ENCODE measurements around the gene DUS1L.

Gene DUS1L

DNA sequence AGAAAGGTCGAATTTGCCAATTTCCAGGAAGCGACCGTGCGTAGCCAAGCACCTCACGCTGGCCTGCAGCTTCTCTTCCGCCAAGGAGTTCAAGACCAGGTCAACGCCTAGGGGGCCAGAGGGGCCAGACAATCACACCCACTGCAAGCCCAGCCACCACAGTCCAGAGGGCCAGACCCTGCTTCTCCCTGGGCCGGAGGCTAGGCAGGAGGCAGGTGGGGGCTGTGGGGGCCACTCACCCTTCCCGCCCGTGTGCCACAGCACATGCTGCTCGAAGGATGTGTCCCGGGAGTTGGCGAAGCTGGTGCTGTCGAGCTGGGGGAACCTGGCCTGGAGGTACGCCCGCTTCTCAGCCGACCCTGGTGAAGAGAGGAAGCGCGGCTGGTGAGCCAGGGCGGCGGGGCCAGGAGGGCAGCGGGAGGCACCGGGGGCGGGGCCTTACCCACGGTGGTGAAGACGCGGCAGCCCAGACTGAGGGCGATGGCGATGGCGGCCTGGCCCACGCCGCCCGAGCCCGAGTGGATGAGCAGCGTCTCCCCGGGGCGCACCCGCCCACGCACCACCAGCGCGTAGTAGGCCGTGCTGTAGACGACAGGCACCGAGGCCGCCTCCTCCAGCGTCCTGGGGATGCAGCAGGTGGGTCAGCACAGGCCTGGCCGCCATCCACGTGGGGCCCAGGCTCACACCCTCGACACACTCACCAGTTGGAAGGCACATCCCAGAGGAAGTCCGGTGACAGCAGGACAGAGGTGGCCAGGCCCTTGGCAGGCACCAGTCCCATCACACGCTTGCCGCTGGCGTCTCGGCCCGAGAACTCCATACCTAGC is 18.1 kb upstream of the DUS1L start:
- TF ChIP-seq, protein P1, sequence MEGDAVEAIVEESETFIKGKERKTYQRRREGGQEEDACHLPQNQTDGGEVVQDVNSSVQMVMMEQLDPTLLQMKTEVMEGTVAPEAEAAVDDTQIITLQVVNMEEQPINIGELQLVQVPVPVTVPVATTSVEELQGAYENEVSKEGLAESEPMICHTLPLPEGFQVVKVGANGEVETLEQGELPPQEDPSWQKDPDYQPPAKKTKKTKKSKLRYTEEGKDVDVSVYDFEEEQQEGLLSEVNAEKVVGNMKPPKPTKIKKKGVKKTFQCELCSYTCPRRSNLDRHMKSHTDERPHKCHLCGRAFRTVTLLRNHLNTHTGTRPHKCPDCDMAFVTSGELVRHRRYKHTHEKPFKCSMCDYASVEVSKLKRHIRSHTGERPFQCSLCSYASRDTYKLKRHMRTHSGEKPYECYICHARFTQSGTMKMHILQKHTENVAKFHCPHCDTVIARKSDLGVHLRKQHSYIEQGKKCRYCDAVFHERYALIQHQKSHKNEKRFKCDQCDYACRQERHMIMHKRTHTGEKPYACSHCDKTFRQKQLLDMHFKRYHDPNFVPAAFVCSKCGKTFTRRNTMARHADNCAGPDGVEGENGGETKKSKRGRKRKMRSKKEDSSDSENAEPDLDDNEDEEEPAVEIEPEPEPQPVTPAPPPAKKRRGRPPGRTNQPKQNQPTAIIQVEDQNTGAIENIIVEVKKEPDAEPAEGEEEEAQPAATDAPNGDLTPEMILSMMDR (conservative IDR thresholded peaks at IDR 0.05; ENCODE audit: low read depth, low read length), result no peak
- no peak overlapping the region for H3K4me3 ChIP-seq (ENCODE audit: low read depth, low read length)
- no peak for DNase-seq (ENCODE audit: low read depth)

DNA sequence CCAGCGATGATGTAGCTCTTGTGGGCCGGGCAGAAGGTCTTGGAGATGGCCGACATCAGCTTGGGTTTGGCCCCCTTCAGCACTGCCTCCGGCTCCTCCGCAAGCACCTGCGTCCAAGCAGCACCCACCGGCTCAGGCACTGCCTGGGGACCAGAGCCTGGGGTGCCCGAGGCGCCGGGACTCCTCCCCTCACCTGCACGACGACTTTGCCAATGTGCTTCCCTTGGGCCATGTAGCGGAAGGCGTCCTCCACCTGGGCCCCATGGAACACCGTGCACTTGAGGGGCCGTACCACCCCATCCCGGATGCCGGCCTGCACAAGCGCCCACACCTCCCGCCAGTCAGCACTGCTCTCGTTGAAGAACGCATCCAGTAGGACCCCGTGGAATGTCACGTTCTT is 17.4 kb upstream of the DUS1L start:
- no peak for DNase-seq (ENCODE audit: low read depth)
- TF ChIP-seq, protein P1 (conservative IDR thresholded peaks at IDR 0.05; ENCODE audit: low read depth, low read length), result no peak
- H3K4me3 ChIP-seq (ENCODE audit: low read depth, low read length), result no peak overlapping the region

DNA sequence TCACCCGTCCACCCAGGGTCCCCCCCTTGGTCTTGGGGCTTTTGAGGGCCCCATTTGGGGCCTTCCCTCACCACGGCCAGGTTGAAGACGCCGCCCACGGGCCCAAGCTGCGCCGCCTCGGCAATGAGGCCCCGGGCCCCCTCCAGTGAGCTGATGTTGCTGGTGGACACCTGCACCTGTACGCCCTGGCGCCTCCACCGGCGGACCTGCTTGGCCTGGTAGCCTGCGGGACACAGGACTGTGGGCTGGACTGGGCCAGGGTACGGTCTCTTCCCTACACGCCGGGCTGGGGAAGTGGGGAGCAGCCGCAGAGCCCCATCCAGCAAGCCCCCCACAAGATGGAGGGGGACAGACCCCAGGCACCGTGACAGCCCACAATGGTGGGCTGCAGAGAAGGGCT is 16.9 kb upstream of the DUS1L start:
- DNase-seq (ENCODE audit: low read depth), result no peak
- TF ChIP-seq, protein P1 (conservative IDR thresholded peaks at IDR 0.05; ENCODE audit: low read depth, low read length), result no peak
- no peak overlapping the region for H3K4me3 ChIP-seq (ENCODE audit: low read depth, low read length)

DNA sequence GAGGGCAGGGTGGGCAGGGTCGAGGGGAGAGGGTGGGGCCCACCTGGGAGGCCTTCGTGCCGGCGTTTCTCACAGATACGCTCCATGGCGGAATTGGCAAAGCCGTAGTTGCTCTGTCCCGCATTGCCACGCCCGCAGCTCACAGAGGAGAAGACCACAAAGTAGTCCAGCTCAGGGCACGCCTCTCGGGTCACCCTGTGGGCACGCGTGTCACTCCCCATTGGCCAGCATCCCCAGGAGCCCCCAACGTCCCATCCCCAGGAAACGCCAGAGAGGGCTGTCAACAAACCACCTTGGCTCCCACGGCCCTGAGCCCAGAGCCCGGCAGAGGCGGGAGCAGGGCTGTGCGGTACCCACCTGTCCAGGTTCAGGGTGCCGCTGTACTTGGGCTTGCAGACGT is 16.4 kb upstream of the DUS1L start:
- no peak for DNase-seq (ENCODE audit: low read depth)

GRCh38 chr17:82081546-82081945 is 15.9 kb upstream of the DUS1L start:
- no peak overlapping the region for H3K4me3 ChIP-seq (ENCODE audit: low read depth, low read length)
- DNase-seq (ENCODE audit: low read depth), result no peak
- TF ChIP-seq, protein P1 (conservative IDR thresholded peaks at IDR 0.05; ENCODE audit: low read depth, low read length), result no peak

More for the DNA sequence above, 16.4 kb upstream of the DUS1L start:
- TF ChIP-seq, protein P1 (conservative IDR thresholded peaks at IDR 0.05; ENCODE audit: low read depth, low read length), result no peak
- H3K4me3 ChIP-seq (ENCODE audit: low read depth, low read length), result no peak overlapping the region

DNA sequence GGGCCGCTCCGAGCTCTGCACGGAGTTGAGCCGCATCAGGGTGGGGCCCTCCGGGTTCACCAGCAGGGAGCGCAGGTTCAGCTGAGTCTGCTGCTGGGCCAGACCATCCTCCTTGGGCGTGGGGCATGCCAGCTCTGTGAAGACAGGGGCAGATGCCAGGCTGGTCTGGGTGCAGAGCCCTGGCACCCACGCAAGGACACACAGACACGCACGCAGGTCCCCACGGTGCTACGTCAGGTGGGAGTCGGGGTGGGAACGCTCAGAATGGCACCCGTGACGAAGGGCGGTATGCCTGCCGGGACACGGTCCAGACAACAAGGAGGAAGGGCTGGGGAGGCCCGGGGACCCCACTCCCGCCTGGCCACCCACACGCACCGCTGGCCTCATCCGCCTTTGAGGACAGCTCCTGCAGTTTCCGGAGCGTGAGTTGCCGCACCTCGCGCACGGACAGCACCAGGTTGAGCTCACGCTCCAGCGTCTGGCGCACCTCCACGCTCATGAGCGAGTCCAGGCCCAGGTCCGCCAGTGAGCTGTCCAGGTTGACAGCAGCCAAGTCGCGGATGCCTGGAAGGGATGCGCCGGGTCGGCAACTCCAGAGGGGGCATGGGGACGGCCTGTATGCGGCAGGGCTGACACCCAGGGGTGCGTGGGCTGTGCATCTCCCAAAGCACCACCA is 15.3 kb upstream of the DUS1L start:
- DNase-seq (ENCODE audit: low read depth), result no peak
- no peak overlapping the region for H3K4me3 ChIP-seq (ENCODE audit: low read depth, low read length)
- TF ChIP-seq, protein P1 (conservative IDR thresholded peaks at IDR 0.05; ENCODE audit: low read depth, low read length), result no peak

Data from choroid plexus epithelial cell (primary cell).